Large intestine (tissue), 3 donors: Measurements from ENCODE around the gene APLP1. TPM values are rescaled to one million over a fixed set of nuclear protein-coding genes. Genes with fewer than 3 reads are reported as not detected.

Source experiments
- DNase-seq, 2 donors: peaks; one replicate each; pipeline versions ENCODE4 v3.0.0 to v3.0.0-alpha.2; 2013
- H3K27ac ChIP-seq: one replicate; pipeline ENCODE4 v1.5.1; 2013; ENCODE audit warnings: low read length
- H3K27me3 ChIP-seq: 2 replicates; pipeline ENCODE4 v1.6.1; 2013; ENCODE audit warnings: low read length; ENCODE audit not compliant: control insufficient read depth, insufficient read depth
- H3K36me3 ChIP-seq: 2 replicates; pipeline ENCODE4 v1.6.1; 2013; ENCODE audit warnings: low read length; ENCODE audit not compliant: control insufficient read depth, insufficient read depth
- H3K4me1 ChIP-seq: one replicate; pipeline ENCODE4 v1.6.1; 2013; ENCODE audit warnings: low read length; ENCODE audit not compliant: control insufficient read depth, insufficient read depth
- H3K4me3 ChIP-seq: one replicate; pipeline ENCODE4 v1.5.1; 2013; ENCODE audit warnings: low read length
- H3K9me3 ChIP-seq: one replicate; pipeline ENCODE4 v1.6.1; 2013; ENCODE audit warnings: mild to moderate bottlenecking, low read depth, low read length, moderate library complexity; ENCODE audit not compliant: control insufficient read depth
- WGBS: methylation state at CpG from one replicate; pipeline ENCODE4 v1.1.5; 2013; ENCODE audit warnings: low lambda C conversion rate; ENCODE audit not compliant: insufficient coverage; 5-methylcytosine and 5-hydroxymethylcytosine counted together
- polyA plus RNA-seq: library from polyadenylated mRNA; unstranded; fragments of 120-200 nt; gene quantifications from one replicate; pipeline ENCODE4 v1.2.1, GENCODE V29; 2013

APLP1 gene
- polyA plus RNA-seq, 1 donor: 32.7 TPM

- no peak for DNase-seq
- H3K4me1 ChIP-seq: peaks cover 10% of the 10 kb centered on the region
- WGBS: no CpG with 5 or more reads among the region's 21 CpGs
- no peak overlapping the region for H3K27ac ChIP-seq
- H3K36me3 ChIP-seq: peaks cover 14% of the 10 kb centered on the region
- H3K4me3 ChIP-seq: no peak overlapping the region
- H3K9me3 ChIP-seq: no peaks in the 10 kb centered on the region
- no peaks in the 10 kb centered on the region for H3K27me3 ChIP-seq
Measured at GRCh38 chr19:35895911-35896642, 27.7 kb downstream of the APLP1 start.

- H3K4me3 ChIP-seq: no peak overlapping the region
- no peak for DNase-seq
- no peak overlapping the region for H3K27ac ChIP-seq
- peaks cover 14% of the 10 kb centered on the region for H3K36me3 ChIP-seq
- WGBS: no CpG with 5 or more reads among the region's 13 CpGs
- H3K9me3 ChIP-seq: no peaks in the 10 kb centered on the region
- peaks cover 10% of the 10 kb centered on the region for H3K4me1 ChIP-seq
- H3K27me3 ChIP-seq: peaks cover 3% of the 10 kb centered on the region
Measured at GRCh38 chr19:35896643-35897040, 28.3 kb downstream of the APLP1 start.

GRCh38 chr19:35897706-35898451, 29.5 kb downstream of the APLP1 start:
- no CpG with 5 or more reads among the region's 13 CpGs for WGBS
- no peaks in the 10 kb centered on the region for H3K9me3 ChIP-seq
- peaks cover 10% of the 10 kb centered on the region for H3K4me1 ChIP-seq
- H3K27ac ChIP-seq: no peak overlapping the region
- H3K36me3 ChIP-seq: peaks cover 14% of the 10 kb centered on the region
- H3K4me3 ChIP-seq: peak overlapping the region; percentile 85
- DNase-seq: no peak
- peaks cover 10% of the 10 kb centered on the region for H3K27me3 ChIP-seq

GRCh38 chr19:35898499-35898809, 30.1 kb downstream of the APLP1 start:
- no peaks in the 10 kb centered on the region for H3K9me3 ChIP-seq
- WGBS: no CpG with 5 or more reads among the region's 17 CpGs
- peak overlapping the region; percentile 78 for H3K27ac ChIP-seq
- peak overlapping the region; percentile 85 for H3K4me3 ChIP-seq
- no peak for DNase-seq
- H3K27me3 ChIP-seq: peaks cover 15% of the 10 kb centered on the region
- peaks cover 14% of the 10 kb centered on the region for H3K4me1 ChIP-seq
- peaks cover 14% of the 10 kb centered on the region for H3K36me3 ChIP-seq

- Histone ChIP-seq H3K36me3 (peaks cover 14% of the 10 kb centered on the region), H3K27me3 (peaks cover 26% of the 10 kb centered on the region), H3K9me3 (no peaks in the 10 kb centered on the region), H3K4me3 (peak overlapping the region; percentile 85), H3K4me1 (peaks cover 18% of the 10 kb centered on the region), H3K27ac (peak overlapping the region; percentile 78)
- DNase-seq: peak; percentile 81 to 89
- WGBS: no CpG with 5 or more reads among the region's 43 CpGs
Measured at GRCh38 chr19:35899547-35900214, 31.3 kb downstream of the APLP1 start.

GRCh38 chr19:35901055-35901644, 32.8 kb downstream of the APLP1 start:
- no peak overlapping the region for H3K27ac ChIP-seq
- H3K4me1 ChIP-seq: peaks cover 18% of the 10 kb centered on the region
- peaks cover 9% of the 10 kb centered on the region for H3K36me3 ChIP-seq
- H3K9me3 ChIP-seq: no peaks in the 10 kb centered on the region
- WGBS: no CpG with 5 or more reads among the region's 2 CpGs
- DNase-seq: no peak
- H3K4me3 ChIP-seq: no peak overlapping the region
- H3K27me3 ChIP-seq: peaks cover 27% of the 10 kb centered on the region

- H3K27me3 ChIP-seq: peaks cover 27% of the 10 kb centered on the region
- no CpG with 5 or more reads among the region's 6 CpGs for WGBS
- DNase-seq: no peak
- H3K4me3 ChIP-seq: peak within 1 kb of the TSS; percentile 4
- H3K27ac ChIP-seq: no peak within 1 kb of the TSS
- H3K4me1 ChIP-seq: peaks cover 18% of the 10 kb centered on the region
- peaks cover under 1% of the 10 kb centered on the region for H3K36me3 ChIP-seq
- H3K9me3 ChIP-seq: no peaks in the 10 kb centered on the region
Measured at GRCh38 chr19:35901854-35902661, 33.7 kb downstream of the APLP1 start, which contains the start of gene HCST. Gene HCST, plus strand, starts transcription at chr19:35902529. Its CDS starts 65 bp downstream, at chr19:35902594.

- Histone ChIP-seq H3K4me1 (peaks cover 15% of the 10 kb centered on the region), H3K9me3 (no peaks in the 10 kb centered on the region), H3K27me3 (peaks cover 27% of the 10 kb centered on the region), H3K4me3 (peak overlapping the region; percentile 4), H3K27ac (no peak overlapping the region), H3K36me3 (no peaks in the 10 kb centered on the region)
- WGBS: no CpG with 5 or more reads among the region's 10 CpGs
- DNase-seq: no peak
Measured at GRCh38 chr19:35902870-35903475, 34.6 kb downstream of the APLP1 start.

GRCh38 chr19:35903550-35904179, 35.3 kb downstream of the APLP1 start:
- H3K27ac ChIP-seq: no peak overlapping the region
- peaks cover 27% of the 10 kb centered on the region for H3K27me3 ChIP-seq
- H3K4me1 ChIP-seq: peaks cover 8% of the 10 kb centered on the region
- no CpG with 5 or more reads among the region's 24 CpGs for WGBS
- H3K4me3 ChIP-seq: peak overlapping the region; percentile 4
- no peaks in the 10 kb centered on the region for H3K9me3 ChIP-seq
- no peaks in the 10 kb centered on the region for H3K36me3 ChIP-seq
- peak; percentile 62 to 64 for DNase-seq
